CD4-positive, alpha-beta T cell treated with Interferon alpha-2 for 1 hour (primary cell): ENCODE measurements around the gene FBXL14.
"Not testable (repeated sequence)": the region's sequence is repeated elsewhere in the genome, so short reads cannot be mapped to it uniquely, and the experiment has no call there.

Source experiments
- DNase-seq, 2 donors: peaks; one replicate each; pipeline ENCODE4 v3.0.0-alpha.2; 2020 to 2022

Gene FBXL14

GRCh38 chr12:1566449-1567135 lies 27.8 kb downstream of the FBXL14 start:
- no peak for DNase-seq

- no peak for DNase-seq
Measured at GRCh38 chr12:1565172-1565571, 29.2 kb downstream of the FBXL14 start.

- no peak for DNase-seq
Measured at GRCh38 chr12:1564067-1564466, 30.3 kb downstream of the FBXL14 start.

- no peak for DNase-seq
Measured at GRCh38 chr12:1562813-1563407, 31.5 kb downstream of the FBXL14 start.

- DNase-seq: no peak
Measured at GRCh38 chr12:1560704-1561103, 33.7 kb downstream of the FBXL14 start.

- no peak for DNase-seq
Measured at GRCh38 chr12:1559676-1560091, 34.7 kb downstream of the FBXL14 start.

- not testable (repeated sequence) for DNase-seq
Measured at GRCh38 chr12:1558108-1558507, 36.3 kb downstream of the FBXL14 start.

GRCh38 chr12:1553987-1554982 lies 40.1 kb downstream of the FBXL14 start:
- no peak for DNase-seq

- no peak for DNase-seq
Measured at GRCh38 chr12:1553536-1553935, 40.8 kb downstream of the FBXL14 start.

GRCh38 chr12:1552911-1553491 lies 41.4 kb downstream of the FBXL14 start:
- DNase-seq: no peak

- no peak for DNase-seq
Measured at GRCh38 chr12:1552171-1552570, 42.2 kb downstream of the FBXL14 start.

GRCh38 chr12:1551496-1551895 lies 42.9 kb downstream of the FBXL14 start:
- no peak for DNase-seq

GRCh38 chr12:1546931-1547640 lies 47.3 kb downstream of the FBXL14 start:
- DNase-seq: no peak

- no peak for DNase-seq
Measured at GRCh38 chr12:1544996-1545700, 49.2 kb downstream of the FBXL14 start.

GRCh38 chr12:1542599-1542998 lies 51.8 kb downstream of the FBXL14 start:
- no peak for DNase-seq

- DNase-seq: no peak
Measured at GRCh38 chr12:1540690-1541089, 53.7 kb downstream of the FBXL14 start.

- no peak for DNase-seq
Measured at GRCh38 chr12:1539135-1539534, 55.2 kb downstream of the FBXL14 start.

- DNase-seq: no peak
Measured at GRCh38 chr12:1536817-1537216, 57.6 kb downstream of the FBXL14 start.

- no peak for DNase-seq
Measured at GRCh38 chr12:1534748-1535147, 59.6 kb downstream of the FBXL14 start.

- DNase-seq: peak in 1 of 2 donors; percentile 52
Measured at GRCh38 chr12:1533602-1534304, 60.6 kb downstream of the FBXL14 start.

GRCh38 chr12:1533205-1533601 lies 61.2 kb downstream of the FBXL14 start:
- DNase-seq: peak in 1 of 2 donors; percentile 23
